GM12801 (cell line): ENCODE results near the gene CCT8L2.
"Not testable (repeated sequence)": the region's sequence is repeated elsewhere in the genome, so short reads cannot be mapped to it uniquely, and the experiment has no call there.

Source experiments
- TF ChIP-seq, protein P1 (sequence below): IDR thresholded peaks from one replicate; pipeline ENCODE4 v1.5.1; 2011; ENCODE audit warnings: control low read depth; ENCODE audit not compliant: insufficient read length; ENCODE audit errors: extremely low read depth

CCT8L2 gene, protein sequence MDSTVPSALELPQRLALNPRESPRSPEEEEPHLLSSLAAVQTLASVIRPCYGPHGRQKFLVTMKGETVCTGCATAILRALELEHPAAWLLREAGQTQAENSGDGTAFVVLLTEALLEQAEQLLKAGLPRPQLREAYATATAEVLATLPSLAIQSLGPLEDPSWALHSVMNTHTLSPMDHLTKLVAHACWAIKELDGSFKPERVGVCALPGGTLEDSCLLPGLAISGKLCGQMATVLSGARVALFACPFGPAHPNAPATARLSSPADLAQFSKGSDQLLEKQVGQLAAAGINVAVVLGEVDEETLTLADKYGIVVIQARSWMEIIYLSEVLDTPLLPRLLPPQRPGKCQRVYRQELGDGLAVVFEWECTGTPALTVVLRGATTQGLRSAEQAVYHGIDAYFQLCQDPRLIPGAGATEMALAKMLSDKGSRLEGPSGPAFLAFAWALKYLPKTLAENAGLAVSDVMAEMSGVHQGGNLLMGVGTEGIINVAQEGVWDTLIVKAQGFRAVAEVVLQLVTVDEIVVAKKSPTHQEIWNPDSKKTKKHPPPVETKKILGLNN

DNA sequence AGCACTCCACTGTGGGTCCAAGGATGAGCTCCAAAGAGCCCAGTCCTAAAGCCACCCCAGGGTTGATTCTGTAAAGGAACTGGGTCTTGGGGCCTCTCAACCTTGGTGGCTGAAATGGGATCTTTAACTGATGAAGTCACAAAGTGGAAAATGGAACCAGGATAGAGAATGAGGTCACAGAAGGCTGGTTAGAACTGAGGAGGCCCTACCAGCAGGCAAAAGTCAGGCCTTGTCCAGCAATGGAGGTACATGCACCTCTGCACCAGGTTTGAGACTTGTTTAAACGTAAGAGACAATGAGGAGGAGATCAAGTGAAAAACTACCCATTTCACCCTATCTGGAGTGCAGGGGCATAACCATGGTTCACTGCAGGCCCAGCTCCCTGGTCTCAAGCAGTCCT is at the start of gene CCT8L2:
Gene CCT8L2 (minus strand): TSS at position 101 of the 400 bp plus-strand sequence. CDS start 260 bp downstream, outside the sequence.
- TF ChIP-seq, protein P1, sequence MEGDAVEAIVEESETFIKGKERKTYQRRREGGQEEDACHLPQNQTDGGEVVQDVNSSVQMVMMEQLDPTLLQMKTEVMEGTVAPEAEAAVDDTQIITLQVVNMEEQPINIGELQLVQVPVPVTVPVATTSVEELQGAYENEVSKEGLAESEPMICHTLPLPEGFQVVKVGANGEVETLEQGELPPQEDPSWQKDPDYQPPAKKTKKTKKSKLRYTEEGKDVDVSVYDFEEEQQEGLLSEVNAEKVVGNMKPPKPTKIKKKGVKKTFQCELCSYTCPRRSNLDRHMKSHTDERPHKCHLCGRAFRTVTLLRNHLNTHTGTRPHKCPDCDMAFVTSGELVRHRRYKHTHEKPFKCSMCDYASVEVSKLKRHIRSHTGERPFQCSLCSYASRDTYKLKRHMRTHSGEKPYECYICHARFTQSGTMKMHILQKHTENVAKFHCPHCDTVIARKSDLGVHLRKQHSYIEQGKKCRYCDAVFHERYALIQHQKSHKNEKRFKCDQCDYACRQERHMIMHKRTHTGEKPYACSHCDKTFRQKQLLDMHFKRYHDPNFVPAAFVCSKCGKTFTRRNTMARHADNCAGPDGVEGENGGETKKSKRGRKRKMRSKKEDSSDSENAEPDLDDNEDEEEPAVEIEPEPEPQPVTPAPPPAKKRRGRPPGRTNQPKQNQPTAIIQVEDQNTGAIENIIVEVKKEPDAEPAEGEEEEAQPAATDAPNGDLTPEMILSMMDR = not testable (repeated sequence)

DNA sequence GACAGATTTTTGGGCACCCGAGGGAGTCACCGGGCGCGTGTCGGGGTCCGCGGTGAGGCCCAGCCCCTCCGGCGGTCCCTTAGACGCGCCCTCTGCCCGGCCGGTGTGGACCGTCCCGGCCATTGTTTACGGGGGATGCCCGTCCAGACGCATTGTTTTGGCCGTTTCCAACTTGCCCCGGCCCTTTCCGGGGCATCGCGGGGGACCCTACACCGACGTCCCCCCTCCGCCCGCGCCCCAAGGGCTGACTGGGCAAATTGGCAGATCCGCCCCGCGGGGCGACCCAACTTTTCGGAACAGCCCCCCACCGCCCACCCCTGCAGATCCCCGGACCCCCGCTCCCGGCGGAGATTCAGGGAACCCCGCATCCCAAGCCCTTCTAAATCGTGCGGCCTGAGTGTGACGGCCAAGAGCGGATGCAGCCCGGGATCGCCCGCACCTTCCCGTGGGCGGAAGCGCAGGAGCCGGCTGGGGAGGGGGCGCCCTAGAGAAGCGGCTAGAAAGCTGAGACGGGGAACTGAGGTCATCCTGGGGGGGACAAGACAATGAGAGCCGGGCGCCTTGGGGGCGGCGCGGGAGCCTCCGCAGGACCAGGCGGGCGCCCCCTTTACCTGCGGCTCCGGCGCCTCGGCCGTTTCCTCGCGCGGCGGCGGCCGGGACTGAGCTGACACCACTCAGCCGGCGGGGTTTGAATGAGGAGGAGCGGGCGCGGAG is 17.1 kb upstream of the CCT8L2 start:
- TF ChIP-seq, protein P1 = no peak

DNA sequence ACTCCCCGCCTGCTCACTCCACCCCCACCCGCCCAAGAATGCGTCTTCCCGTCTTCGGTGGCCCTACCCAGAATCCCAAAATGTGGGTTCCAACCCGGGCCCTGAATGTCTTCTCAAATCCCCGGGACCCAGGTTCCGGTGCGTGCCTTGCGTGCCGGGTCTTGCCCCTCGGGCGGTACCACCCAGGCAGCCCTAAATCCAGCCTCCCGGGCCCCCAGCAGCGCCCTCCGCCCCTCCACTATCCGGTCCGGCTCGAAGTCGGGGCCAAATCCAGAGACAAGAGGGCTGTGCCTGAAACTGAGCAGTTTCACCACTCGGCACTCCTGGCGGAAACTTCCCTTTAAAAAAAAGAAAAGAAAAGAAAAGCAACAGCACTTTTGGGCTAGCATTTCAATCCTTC is 16.3 kb upstream of the CCT8L2 start:
- TF ChIP-seq, protein P1 = no peak

DNA sequence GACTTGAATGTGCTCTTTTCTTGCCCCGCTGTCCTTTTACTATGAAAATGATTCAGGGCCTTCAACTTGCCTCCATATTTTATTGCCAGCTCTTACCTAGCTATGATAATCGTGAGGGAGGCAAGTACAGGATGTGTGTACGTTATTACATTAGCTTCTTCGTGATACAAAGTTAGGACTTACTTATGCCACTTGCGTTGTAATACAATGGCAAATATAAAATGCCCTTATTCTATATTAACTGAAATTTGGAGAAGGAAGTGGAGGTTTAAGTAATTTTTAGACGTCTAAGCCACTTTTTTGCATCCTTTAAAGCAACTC is 10.8 kb upstream of the CCT8L2 start:
- TF ChIP-seq, protein P1 = no peak

DNA sequence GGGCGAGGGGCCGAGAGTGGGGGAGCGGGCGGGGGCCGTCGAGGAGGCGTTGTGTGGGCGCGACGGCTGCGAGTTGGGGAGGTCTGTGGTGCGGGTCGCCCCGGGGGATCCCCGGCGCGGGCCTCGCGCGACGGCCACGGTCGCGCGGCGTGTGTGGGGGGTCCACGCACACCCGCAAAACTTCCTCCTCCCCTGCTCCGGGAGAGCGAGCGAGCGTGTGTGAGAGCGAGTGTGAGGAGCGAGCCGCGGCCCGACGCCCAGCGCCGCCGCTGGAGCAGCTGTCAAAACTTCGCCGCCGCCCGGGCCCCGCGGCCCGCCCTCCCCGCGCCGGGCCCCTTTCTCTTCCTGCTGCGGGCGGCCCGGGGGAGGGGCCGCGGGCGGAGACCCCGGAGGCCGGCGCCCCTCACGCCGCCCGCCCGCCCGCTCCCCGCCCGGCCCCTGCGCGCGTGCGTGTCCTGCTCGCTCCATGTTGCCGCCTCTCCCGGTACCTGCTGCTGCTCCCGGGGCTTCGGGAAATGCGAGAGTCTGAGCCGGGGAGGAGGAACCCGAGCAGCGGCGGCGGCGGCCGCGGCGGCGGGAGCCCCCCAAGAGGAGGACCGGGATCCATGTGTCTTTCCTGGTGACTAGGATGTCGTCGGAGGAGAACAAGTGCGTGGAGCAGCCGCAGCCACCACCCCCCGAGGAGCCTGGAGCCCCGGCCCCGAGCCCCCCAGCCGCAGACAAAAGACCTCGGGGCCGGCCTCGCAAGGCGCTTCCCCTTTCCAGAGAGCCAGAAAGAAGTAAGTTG is 9.0 kb upstream of the CCT8L2 start:
- TF ChIP-seq, protein P1 = no peak

DNA sequence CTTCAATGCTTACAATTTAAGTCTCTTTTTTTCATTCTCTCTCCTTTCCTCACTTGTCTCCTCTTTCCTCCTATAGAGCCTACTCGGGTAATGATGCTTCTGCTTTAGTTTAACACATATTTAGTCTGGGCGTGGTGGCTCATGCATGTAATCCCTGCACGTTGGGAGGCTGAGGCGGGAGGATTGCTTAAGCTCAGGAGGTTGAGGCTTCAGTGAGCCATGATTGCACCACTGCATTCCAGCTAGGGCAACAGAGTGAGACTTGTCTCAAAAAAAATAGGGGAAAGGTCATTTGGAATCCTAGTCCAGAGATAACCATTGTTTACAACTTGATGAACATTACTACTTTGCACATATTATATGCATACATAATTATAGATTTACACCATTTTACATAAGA is 1.4 kb upstream of the CCT8L2 start:
- TF ChIP-seq, protein P1 = no peak

DNA sequence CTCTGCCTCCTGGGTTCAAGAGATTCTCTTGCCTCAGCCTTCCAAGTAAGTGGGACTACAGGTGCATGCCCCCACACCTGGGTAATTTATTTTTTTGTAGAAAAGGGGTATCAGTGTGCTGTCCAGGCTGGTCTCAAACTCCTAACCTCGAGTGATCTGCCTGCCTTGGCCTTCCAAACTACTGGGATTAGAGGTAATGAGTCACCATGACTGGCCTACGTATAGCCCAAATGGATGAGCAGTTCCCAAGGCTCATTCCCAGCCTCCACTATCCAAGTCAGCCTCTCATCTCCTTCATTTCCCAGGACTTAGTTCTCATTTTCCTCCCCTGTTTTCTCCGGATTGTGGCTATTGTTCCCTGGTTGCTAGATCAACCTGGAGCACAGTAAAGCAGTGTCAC is 5.6 kb downstream of the CCT8L2 start:
- TF ChIP-seq, protein P1 = no peak
